CD4-positive, alpha-beta T cell treated with Interleukin-17A for 1 hour (primary cell): ENCODE measurements around the gene C20orf204.

ENCODE experiments used
- DNase-seq: peaks from one replicate; pipeline ENCODE4 v3.0.0-alpha.2; 2020

The C20orf204 gene

DNA sequence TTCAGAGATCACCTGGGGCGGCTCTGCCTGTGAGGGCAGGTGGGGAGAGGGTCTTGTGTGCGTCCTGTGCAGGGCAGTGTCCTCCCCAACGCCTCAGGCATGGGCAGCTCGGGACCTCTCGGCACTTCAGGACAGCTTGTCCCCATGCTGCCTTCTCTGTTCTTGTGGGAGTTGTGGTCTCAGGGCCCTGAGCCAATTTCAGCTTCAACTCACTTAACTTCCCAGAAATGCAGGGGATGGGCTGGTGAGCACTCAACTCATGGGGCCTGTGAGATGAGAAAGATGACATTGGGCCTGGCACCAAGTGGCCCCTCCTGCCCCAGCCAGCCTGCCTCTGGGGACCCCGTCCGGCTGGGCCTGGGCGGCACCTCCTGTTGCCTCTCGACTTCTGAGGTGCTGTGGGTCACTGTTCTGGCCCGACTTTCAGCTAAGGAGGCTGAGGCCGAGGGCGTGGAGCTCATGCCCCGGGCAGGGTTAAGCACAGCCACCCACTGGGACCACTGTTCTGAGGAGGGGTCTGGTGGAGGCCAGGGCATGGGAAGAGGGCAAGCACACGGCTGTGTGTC is 36.6 kb downstream of the C20orf204 start:
- DNase-seq = no peak

GRCh38 chr20:64073476-64074183 is 37.6 kb downstream of the C20orf204 start:
- no peak for DNase-seq

DNA sequence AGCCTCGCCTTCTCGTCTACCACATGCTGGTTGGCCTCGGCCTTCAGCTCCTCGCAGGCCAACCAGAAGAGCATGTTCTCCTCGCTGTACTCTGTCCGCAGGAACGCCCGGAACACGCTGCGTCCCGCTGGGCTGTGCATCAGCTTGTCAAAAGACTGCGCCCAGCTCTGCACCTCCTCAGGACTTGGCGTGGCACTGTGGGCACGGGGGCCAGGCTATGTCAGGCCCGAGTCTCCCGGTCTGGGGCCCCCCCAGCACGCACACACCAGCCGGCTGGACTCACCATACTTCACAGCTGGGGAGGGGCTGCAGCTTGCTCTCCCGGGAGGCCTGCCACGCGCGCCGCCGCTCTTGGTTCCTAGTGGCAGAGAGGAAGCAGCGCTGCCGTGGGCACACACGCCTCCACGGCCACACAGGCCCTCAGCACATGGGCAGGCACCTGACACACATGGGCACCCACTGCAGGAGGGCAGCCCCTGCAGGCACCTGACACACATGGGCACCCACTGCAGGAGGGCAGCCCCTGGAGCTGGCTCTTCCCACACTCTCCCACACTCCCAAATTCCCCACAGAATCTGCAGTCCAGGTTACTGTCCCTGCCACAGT is 38.3 kb downstream of the C20orf204 start:
- no peak for DNase-seq

DNA sequence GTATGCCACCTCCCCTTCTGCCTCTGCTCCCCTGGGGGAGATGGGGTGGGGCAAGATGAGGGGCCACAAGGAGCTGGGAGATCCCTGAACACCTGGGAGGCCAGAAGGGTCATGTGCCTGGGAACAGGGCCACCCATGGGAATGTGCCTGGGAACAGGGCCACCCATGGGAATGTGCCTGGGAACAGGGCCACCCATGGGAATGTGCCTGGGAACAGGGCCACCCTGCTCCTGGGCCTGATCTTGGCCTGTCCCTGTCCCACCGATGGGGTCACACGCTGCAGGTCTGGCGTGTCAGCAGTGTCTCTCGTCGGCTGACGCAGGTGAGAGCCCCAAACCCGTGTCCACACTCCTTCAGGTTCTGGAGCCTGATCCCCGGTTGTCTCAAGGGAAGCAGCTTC is 39.0 kb downstream of the C20orf204 start:
- DNase-seq = no peak

DNA sequence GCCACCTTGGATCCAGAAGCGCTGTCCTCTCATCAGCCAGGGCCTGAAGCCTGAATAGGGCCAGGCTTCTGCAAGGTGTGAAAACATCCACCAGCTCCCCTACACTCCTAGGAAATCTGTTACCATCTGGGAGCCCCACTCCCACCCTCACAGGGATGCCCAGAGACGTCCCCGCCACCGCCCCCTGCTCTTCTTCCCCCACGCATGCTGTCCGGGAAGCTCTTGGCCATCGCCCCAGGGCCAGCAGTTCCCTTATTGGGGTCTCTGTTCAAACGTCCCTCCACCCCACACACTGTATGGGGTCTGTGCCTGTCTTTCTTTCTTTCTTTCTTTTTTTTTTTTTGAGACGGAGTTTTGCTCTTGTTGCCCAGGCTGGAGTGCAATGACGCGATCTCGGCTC is 39.6 kb downstream of the C20orf204 start:
- no peak for DNase-seq

DNA sequence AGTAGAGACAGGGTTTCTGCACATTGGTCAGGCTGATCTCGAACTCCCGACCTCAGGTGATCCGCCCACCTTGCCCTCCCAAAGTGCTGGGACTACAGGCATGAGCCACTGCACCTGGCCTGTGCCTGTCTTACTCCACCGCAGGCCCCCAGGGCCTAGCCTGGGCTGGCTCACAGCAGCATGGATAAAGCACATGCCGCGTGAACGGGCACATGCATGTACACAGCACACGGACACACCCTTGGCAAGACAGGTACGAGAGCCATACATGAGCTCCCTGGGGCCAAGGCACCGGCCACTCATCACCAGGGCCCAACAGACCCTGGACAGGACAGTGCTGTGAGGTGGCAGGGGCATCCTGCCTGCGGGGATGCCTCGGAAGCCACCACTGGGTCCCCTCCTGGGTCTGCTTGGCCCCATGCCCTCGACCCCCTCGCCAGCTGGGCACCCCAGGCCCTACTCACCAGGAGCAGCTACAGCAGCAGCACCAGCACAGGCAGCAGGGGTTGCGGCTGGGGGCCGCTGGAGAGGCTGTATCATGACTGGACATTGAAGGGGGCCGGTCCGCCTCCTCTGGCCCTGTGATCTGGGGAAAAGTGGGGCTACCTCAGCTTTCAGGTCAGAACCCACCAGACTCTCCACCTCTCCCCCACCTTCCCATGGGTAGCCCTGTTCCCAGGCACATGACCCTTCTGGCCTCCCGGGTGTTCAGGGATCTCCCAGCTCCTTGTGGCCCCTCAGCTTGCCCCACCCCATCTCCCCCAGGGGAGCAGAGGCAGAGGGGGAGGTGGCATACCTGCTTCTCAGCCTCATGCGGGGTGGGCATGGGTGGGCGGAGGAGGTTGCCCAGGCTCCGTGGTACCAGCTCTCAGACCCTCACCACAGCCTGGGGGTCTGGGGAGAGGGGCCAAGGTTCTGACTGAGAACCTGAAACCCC is 40.3 kb downstream of the C20orf204 start:
- no peak for DNase-seq

DNA sequence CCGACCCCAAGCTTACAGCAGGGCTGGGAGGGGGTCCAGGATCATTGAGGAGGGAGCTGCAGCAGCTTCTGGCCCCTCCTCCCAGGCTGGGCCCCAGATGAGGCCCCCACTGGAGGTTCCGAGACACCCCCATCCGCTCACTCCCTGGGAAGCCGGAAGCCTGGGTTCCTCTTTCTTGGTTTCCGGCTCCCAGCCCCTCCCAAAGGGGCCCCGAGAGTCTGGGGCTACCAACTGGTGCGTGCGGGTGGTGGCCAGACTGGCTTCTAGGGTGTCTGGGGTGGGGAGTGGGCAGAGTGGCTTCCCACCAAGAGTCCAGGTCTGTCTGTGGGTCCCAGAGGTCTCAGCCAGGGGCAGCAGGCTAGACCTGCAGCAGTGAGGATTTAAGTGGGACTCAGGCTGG is 41.1 kb downstream of the C20orf204 start:
- peak; percentile 41 for DNase-seq

- DNase-seq = no peak
These were observed 41.5 kb downstream of the C20orf204 start for GRCh38 chr20:64077541-64077875.

DNA sequence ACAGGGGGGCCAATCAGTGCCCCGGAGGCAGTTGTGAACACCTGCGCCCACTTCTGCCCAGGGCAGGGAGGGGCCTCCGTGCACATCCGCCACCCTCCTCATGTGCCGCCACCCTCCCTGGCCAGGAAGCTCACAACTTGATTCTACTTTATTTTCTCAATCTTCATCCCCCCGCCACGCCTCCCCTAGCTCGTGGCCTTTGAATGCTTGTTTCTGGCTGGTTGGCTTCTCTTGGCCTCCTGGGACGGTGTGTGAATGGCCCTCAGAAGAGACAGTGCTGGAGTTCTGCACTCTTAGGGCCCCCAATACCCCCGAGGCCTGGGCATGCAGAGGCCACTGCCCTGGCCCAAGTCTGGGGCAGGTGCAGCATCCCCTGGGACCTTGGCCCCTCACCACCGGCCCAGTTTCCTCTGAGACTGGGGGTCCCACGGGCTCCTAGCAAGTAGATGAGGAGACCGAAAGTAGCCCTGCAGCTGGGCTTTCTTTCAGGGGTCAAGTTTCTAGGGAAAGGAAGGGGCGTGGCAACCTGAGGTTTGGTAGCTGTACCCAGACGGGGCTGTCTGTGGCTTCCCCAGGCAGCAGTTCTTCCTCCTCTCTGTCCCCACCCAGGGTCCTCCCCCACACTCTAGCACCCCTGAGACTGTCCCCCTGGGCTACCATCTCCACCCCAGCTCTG is 42.0 kb downstream of the C20orf204 start:
- peak; percentile 67 for DNase-seq

- DNase-seq = no peak
These were observed 42.9 kb downstream of the C20orf204 start for GRCh38 chr20:64078934-64079272.

DNA sequence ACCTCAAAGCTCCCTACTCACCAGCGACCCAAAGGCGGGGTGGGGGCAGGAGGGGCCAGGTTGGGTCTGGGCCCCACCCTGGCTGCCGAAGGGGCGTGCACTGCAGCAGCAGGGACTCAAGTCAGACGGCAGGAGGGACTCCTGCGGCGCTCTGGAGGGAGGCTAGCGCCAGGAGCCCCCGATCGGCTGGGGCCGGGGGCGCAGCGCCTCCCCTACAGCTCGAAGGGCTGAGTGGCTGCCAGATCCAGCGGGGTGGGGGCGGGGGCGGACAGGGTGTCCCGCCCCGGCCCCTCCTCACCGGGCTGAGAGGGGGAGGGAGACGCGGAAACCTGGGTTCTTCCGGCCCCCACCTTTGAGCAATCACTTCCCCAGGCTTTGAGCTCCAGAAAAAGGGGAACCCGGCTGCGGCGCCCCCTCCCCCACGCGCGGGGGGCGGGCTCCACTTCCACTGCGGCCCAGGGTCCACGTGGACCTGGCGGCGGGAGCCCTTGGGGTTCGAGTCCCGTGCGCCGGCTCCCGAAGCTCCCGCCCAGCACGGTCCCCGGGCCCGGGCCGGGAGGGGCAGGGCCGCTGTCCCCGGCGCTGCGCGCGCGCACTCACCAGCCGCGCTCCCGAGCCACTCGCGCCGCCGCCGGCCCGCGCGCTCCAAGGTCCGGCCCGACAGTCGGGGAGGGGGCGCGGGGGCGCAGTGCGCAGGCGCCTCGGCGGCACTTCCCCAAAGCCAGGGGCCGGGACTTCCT is 43.5 kb downstream of the C20orf204 start, which contains the start of gene RGS19:
RGS19 (minus strand) TSS at position 246 of the 740 bp plus-strand sequence. CDS start 2,632 bp downstream, outside the sequence.
- DNase-seq = peak; percentile 78

DNA sequence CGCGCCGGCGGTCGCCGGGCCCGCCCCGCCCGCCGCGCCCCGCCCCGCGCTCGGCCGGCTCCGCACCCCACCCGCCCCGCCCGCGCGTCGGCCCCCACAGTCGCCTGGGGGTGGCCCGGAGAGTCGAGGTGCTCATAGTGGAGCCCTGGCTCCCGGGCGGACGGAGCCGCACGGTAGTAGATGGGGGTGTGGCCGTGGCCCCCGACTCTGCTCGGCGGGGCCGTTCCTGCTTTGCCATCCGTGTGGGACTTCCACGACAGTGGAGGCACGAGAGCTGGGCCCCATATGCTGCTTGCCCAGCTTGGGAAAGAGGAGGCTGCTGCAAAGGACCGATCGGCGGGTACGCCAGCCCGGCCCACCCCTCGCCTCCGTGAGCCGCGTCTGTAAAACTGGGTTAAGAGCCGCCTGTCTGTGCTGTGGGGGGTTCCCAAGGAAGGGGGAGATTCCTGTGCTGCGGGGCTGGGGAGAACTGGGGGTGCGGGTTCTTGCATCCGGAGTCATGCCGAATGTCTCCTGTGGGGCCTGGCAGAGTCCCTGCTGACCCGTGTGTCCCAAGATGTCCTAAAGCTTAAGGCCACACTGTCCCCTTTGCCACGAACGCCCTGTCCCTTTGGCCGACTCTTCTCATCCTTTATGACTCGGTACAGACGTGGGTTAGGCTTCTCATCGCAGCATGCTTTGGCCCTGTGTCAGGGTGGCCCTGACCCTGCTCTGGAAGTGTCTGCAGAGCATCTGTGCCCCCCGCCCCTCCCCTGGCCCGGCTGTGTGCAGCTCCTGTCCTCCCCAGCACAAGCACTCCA is 44.2 kb downstream of the C20orf204 start, which contains the start of gene OPRL1:
OPRL1 (plus strand) TSS at position 70 of the 800 bp plus-strand sequence. CDS start 12,639 bp downstream, outside the sequence.
- peak; percentile 62 for DNase-seq

GRCh38 chr20:64080813-64081623 is 45.0 kb downstream of the C20orf204 start:
- no peak for DNase-seq

DNA sequence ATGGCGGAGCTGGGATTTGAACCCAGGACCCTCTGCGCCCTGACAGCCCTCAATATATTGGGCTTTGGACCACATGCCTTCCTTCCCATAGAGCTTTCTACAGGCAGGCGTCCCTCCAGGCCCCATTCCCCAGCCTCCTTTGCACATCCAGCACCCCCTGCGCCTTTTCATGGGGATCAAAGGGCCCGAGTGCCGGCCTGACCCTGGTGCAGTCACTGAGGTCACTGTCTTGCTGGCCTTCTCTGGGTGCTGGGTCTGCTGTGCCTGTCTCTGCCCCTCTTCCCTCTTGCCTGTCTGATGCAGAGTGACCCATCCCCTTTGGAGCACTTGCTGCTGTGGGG is 45.6 kb downstream of the C20orf204 start:
- DNase-seq = no peak

DNA sequence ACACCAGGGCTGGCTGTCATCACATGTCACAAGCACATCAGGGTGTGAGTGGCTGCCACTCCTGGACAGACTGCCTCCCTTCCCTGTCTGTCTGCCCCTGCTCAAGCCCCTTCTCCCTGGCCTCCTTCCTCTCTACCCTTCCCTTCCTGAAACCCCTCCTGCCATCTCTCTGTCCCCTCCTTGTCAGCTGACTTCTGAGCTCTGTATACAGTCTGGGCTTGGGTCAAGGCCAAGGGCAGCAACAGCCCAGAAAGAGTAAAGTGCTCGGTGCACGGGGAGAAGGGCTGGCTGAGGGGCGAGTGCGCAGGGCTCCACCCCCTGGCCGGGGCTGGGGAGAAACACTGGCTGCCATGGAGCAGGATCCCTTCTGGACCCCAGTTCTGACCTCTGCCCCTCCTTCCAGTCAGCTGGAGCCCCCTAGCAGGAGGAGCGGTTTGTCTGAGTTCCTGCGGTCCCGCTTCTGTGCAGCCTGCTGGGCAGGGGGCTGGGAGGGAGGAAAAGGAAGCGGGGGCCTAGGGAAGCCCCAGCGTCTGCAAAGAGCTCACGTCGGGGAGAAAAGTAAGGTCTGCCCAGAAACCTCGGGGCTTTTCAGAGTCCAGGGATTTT is 46.2 kb downstream of the C20orf204 start:
- DNase-seq = no peak

- DNase-seq = no peak
These were observed 46.9 kb downstream of the C20orf204 start for GRCh38 chr20:64082820-64083377.

DNA sequence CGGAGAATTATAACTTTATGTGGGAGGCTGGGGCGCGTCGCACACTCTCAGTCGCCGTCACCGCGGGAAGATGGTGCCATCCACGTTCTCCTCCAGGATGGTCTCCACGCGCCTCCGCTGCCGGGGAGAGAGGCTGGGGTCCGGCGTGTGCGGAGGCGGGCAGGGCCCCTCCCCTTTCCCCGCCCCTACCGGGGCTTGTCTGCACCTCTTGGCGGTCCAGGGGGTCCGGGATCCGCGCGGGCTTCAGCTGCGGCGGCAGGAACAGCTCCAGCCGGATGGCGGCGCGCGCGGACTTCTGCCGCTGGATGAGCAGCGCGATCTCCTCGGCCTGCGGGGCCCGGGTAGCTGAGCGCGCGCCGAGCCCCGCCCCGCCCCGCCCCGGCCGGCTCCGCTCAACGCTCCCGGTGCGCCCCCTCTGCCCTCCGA is 47.4 kb downstream of the C20orf204 start:
- DNase-seq = peak; percentile 76

DNA sequence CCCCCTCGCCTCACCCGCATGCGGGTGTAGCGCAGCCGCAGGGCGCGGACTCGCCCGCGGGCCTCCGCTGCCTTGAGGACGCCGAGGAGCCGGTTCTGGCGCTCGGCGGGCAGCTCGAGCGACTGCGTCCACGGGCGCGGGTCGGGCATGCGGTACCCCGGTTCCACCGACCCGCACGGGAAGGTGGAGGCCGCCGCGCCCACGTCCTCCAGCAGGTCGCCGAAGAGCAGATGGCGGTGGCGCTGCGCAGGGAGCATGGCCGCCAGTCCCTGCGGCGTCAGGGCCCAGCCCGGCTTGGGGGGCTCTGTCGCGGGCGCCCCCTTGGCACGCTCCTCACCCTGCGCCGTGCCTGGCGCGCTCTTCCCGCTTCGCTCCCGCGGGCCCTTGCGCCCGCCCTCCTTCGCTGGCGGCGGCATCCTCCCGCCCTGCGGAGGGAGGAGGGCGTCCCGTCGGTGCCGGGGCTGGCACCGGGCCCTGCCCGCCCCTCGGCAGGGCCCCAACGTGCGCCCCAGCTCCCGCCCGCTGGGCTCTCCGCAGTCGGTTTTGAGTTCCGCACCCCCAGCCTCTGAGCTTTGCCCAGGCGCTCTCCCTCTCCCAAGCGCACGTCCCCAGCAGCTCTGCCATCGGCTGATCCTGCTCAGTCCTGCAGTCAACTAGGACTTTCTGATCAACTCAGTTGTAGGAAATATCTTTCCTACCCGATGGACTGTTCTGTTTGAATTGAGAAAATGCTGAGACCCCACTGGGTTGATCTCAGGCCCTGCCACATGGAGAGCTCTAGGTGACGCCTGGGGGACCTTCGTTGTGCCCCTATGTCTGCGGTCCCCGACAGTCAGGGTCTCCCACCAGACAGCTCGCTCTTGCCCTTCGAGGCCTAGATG is 48.1 kb downstream of the C20orf204 start, which contains the start of gene LKAAEAR1:
LKAAEAR1 (minus strand) TSS at position 595 of the 881 bp plus-strand sequence; CDS start at position 416, 179 bp downstream.
- no peak for DNase-seq
